HG02588 (cell line): ENCODE measurements around the gene RP9.
A peak's percentile ranks its signal among the peaks of the same experiment; 100 is the strongest.
"Not testable (repeated sequence)": the region's sequence is repeated elsewhere in the genome, so short reads cannot be mapped to it uniquely, and the experiment has no call there.

ENCODE experiments used
- ATAC-seq: cut with Tn5 transposase; IDR thresholded peaks from one replicate; pipeline ENCODE4 v1.9.1; 2021; ENCODE audit warnings: mild to moderate bottlenecking, moderate library complexity; ENCODE audit not compliant: unreplicated experiment

Gene RP9

DNA sequence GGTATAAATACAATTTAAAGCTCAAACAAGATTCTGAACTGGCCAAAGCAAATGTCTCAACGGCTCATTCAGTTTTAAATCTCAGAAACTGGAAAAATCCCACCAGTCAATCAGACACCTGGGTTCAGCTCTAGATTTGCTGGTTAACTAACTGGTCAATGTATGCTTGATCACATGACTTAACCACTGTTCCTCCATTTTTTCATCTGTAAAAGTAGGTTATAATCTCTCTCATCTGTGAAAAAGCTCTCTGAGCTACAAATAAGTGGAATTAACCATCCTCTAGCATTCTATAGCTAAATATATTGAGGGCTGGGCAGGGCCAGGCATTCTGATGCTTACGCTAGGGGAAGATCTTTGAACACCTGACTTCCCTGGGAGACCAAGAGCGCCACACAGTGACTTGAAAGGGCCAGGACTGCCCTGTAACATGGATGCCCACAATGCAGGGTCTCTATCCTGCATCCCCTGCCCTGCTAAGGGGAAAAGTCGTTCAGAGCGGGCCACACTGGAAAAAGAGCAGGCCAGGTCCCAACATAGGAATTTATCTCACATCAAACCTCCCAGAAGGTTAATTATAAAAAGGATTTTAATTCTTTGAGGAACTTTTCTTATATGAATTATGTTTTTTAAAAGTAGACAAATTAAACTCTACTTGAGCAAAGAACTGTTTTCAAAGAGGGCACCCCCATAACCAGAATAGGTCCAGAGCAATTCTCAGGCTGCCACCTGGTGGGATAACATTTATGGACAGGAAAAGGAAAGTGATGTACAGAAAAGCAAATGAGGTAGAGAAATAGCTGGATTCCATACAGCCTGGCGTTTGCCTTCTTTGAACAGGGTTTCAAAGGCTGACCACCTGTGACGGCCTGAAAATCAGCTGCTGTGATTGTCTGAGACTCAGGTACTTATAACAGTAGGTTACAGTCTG lies 1.8 kb downstream of the RP9 start:
- peak; percentile 39 for ATAC-seq

DNA sequence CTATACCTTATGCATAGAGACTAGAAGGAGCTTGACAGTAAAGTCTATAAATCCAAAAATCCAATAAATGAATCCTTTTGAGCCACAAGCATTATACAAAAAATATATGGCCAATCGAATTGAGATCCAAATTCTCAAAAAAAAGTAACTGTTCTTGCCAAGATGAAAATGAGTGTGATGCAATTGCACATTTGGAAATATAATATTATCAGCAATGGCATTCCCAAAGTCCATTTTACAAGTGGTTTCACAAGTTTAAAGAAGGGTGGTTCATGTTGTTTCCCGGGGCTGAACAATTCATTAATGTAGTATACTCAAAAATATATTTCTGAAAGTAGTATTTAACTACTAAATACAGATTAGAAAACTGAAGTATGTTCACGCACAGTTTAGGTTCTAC lies 7.3 kb downstream of the RP9 start:
- ATAC-seq, result no peak

DNA sequence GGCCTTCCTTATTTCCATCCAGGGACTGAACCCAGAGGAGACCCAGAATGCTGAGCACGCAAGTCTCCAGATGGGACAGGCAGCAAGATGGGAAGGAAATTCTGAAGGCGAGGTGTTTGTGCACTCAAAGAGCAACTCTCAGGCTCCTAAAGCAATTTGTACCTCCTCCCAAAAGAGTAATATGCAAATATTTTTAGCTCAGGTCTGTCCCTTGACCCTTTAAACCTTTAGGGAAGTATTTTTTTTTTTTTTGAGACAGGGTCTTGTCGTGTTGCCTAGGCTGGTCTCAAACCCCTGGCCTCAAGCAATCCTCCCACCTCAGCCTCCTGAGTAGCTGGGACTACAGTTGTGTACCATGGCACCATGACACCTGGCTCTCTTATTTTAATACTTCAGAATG lies 8.4 kb downstream of the RP9 start:
- ATAC-seq, result no peak

DNA sequence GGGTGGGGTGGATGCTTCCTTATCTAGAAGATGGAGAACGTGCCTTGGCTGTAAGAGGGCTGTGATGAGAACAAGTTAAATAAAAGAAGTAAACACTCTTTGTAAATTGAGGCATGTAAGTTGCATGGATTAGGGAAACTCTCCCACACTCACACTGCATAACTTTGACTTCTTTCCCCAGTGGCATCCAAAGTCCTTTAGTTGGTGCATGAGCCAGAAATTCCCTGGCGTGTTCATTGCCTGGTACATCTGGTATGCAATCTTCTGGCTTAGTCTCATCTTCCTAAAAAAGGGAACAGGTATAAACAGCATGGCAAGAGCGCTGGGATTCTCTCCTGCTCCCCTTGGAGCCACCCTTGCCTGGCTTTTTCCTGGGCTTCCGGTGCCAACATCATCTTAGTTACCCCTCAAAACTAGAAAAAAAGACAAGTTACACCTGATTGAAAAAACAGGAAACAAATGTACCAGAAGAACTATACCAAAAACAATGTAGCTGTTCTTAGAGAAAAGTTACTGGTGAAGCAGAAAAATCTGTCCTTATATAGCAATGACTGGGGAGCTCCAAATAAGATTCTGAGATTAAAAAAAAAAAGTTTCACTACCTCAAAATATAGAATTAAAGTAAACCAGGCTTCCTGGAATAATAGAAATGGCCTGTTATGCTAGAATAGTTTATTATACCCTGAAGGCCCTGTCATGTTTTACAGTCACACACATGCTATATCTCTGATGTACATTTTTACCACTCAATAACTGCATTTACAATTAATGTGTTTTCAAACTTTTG lies 9.9 kb downstream of the RP9 start:
- no peak for ATAC-seq

DNA sequence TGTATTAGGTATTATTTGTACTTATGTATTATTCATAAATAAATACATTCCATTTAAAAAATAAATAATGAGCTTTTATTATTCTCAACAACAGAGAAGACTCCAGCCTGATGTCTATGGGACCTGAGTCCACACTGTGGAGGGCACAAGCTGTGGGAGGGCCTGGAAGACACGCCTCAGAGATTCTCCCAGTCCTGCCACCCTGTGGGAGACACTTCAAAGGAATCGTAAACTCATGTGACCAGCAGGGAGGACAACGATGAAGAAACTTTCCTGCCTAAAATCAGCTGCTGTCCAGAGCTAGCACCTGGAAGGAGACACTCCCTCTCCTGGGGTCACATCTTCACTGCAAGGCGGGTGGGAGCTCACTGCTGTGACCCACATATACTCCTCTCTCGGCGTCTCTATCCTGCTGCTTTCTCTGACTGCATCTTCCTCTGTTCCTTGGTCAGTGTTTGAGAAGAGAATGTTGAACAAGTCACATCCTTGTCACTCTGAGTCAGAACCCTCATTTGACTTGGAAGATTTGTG lies 14.4 kb downstream of the RP9 start:
- not testable (repeated sequence) for ATAC-seq

DNA sequence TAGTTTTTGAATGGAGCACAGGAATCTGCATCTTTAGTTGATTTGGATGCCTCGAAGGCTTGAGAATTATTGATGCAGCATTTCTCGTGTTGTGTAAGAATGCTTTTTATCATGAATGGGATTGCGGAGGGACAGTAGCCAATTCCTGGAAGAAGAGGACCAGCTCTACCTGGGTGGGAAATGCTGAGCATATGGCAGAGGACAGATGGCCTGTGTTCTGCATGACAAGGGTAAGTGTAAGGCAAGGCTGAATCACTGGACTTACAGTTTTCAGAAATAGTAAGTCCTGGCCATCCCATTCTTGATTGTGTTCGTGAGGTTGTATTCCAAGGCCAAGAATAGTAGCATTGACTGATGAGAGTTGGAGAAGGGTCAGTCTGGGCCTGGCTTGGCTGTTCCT lies 15.9 kb downstream of the RP9 start:
- no peak for ATAC-seq

DNA sequence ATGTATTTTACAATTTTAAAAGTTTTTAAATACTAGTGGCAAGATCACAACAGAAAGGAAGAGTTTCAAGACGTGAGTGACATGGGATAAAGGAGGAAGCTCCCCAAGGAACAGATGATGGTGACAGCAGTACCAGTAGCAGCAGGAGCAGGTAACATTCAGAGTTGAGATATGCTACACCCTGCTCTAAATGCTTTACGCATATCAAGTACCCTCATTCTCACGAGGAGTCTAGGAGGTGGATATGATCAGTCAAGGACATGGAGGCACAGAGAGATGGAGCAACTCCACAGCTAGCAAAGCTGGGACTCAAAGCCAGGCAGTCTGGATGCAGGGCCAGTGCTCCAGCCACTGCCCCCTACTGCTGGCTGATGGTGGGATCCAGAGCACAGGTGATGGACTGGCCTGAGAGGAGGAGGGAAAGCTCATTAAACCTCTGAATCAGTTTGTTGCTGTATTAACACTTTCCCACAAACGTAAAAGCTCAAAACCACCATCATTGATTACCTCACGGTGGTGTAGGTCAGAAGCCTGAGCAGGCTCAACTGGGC lies 17.5 kb downstream of the RP9 start:
- no peak for ATAC-seq

DNA sequence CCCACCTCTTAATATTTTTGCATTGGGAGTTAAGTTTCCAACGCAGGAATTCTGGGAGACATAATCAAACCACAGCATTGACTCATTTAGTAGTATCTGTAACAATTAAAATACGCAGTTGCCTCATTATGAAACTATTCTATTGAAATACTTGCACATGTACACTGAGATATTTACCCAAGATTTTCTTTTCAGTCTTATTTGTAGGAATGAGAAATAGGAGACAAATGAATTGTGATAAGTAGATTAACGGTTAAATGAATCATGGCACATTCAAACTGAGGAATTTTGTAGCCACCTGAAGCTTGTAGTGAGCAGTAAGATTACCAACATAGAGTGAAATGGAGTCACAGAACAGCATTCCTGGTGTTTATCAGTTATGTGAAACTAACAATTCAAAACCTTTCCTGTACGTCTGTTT lies 18.1 kb downstream of the RP9 start:
- no peak for ATAC-seq

DNA sequence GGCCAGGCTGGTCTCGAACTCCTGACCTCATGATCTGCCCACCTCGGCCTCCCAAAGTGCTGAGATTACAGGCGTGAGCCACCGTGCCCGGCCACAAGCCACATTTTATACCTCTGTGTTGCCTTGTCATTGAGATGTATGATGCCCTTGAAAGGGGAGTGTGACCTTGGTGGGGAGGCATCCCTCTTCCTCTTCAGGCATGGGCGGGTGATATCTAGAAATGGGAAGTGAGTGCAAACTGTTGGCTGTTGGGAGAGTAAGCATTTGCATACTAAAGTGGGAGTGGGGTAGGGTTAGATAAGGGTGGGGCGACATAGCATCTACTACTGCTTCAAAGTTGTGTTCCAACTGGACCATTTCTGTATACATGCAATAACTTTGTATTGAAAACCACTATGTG lies 20.1 kb downstream of the RP9 start:
- ATAC-seq, result no peak

DNA sequence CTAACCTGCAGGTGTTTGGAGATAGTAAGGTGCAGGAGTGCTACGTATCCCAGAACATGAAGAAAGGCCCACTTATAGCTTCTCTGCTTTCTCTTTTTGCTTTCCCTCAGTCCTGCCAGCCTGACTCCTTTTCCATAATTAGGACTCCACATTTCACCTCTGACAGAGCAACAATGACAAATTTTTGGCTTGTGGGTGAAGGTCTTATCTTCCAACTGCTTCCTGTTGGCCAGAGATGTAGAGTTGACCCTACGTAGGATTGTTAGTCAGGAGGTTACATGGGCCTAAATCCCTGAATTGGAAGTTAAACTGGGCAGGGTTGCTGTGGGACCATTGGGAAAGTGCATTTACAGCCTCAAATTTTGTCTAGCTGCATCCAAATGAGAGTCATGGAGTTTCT lies 21.3 kb downstream of the RP9 start:
- no peak for ATAC-seq

DNA sequence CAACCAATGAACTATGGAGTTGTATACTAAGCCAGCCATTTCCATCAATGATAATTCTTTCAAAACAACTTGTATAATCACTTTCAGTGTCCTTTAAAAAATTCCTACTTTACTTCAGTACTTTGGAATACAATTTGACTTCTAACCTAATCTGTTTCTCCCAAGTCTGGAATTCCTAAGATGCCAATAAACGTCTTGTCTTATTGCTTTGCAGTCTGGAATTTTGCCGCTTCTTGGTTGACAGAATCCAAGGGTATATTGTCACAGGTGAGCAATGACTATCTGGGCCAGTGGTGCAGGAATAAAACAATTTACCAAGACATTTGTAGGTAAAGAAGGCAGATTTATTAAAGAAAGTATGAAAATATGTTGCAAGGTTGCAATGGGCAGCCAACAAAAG lies 21.8 kb downstream of the RP9 start:
- no peak for ATAC-seq

DNA sequence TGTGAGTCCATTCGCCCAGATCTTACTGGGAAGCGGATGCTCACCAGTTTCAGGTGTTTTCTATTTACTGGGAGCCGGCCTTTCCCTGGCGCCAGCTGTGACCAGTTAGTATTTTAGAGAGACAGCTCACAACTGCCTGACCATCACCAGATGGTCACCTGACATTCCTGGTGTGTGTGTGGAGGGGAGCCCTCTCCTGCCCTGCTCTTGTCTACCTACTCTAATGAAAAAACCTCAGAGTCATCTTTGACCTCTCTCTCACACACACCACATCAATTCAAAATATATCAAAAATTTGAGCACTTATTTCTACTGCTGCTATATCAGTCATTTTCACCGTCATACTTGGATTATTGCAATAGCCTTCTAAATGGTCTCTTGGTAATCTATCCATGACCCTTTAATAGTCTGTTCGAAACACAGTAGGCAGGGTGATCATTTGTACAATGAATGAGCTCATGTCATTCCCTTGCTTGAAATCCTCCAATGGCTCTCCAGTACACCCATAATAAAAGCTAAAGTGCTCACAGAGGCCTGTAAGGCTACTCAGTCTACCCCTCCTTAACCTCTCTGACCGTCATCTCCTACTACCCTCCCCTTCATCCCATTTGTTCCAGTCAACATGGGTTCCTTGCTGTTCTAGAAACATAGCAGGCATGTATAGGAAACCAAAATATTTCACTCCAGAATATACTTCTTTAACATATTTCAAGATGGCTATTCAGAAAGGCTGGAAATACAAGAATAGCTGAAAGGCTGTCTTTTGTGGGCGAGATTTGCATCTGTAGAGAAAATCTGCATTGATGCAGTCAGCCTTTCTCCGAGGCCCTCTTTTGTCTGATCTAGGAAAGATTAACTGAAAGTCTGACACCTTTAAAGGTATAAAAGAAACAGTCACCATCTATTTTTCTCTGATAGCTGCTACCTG lies 29.2 kb downstream of the RP9 start:
- ATAC-seq, result no peak

DNA sequence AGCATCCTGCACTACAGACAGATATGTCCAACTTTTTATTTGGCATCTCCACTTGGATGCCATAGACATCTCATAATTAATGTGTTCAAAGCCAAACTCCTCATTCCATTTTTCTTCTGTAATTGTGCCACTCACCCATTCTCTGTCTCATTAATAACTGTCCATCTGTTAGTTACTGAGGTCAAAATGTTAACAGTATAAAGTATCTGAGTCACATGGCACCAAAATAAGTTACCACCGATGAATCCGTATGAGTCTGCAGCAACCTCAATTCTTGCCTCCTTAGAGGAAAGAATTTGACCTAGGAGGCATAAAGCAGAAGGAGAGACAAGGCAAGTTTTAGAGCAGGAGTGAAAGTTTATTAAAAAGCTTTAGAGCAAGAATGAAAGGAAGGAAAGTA lies 30.1 kb downstream of the RP9 start:
- ATAC-seq, result no peak

DNA sequence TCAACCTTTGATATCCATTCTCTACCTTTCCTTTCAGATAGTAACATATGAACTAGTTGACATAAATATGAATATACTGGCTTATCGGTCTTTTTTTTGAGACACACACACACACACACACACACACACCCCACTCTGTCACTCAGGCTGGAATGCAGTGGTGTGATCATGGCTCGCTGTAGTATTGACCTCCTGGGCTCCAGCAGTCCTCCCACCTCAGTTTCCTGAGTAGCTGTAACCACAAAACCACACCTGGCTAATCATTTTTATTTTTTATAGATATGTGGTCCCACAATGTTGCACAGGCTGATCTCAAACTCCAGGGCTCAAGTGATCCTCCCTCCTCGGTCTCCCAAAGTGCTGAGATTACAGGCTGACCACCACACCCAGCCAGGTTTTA lies 32.5 kb downstream of the RP9 start:
- no peak for ATAC-seq

DNA sequence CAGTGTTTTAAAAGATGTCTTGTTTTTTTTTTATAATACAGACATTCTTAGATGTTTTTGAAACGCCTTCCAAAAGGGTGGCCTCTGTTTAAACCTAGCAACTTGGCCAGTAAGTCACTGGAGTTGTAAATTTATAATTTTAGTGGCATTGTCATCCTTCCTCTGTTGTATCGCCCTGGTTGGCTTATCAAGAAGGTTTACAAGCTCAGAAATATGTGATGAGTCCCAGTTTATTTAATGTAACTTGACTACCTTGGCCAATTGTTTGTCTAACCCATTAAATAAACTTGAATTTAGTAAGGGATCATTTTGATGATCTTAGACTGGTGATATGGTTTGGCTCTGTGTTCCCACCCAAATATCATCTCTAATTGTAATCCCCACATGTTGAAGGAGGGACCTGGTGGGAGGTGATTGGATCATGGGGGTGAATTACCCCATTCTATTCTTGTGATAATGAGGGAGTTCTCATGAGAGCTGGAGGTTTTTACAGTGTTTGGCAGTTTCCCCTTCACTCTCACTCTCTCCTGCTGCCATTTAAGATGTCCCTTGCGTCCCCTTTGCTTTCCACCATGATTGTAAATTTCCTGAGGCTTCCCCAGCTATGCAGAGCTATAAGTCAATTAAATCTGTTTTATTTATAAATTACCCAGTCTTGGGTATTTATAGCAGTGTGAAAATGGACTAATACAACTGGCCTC lies 33.2 kb downstream of the RP9 start:
- no peak for ATAC-seq

DNA sequence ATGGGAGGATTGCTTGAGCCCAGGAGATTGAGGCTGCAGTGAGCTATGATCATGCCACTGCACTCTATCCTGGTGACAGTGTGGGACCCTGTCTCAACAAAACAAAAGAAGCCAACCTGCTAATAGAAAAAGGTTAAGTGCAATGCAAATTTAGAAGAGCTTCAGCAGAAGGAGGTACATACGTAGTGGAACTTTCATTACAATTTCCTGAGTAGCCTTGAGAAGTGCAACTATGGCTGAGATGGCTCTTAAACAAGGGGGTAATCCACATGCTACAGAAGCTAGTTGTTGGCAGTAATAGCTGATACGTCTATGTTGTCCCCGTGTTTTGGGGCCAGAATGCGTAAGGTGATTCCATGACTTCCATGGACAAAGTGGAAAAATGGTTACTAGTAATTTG lies 36.0 kb downstream of the RP9 start:
- ATAC-seq, result no peak

DNA sequence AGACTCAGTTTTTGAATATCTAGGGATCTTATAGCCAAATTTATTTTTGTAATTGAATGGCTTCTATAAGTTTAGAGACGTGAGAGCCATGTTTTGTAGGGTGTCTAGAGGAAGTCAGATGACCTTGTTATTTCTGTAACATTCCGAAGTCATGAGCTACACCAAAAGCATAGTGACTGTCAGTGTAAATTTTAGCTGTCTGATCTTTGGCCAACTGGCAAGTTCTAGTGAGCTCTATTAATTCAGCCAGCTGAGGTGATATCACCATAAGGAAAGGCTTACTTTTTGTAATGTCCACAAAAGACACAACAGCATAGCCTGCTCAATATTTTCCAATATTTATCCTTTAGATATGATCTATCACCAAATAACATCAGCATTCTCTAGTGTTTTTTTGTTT lies 36.7 kb downstream of the RP9 start:
- ATAC-seq, result no peak

DNA sequence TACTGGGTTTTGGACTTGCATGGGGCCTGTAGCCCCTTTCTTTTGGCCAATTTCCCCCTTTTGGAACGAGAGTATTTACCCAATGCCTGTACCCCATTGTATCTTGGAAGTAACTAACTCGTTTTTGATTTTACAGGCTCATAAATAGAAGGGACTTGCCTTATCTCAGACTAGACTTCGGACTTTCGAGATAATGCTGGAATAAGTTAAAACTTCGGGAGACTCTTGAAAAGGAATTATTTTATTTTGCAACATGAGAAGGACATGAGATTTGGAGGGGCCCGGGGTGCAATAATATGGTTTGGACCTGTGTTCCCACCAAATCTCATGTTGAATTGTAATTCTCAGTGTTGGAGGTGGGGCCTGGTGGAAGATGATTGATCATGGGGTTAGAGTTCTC lies 38.4 kb downstream of the RP9 start:
- ATAC-seq, result no peak

DNA sequence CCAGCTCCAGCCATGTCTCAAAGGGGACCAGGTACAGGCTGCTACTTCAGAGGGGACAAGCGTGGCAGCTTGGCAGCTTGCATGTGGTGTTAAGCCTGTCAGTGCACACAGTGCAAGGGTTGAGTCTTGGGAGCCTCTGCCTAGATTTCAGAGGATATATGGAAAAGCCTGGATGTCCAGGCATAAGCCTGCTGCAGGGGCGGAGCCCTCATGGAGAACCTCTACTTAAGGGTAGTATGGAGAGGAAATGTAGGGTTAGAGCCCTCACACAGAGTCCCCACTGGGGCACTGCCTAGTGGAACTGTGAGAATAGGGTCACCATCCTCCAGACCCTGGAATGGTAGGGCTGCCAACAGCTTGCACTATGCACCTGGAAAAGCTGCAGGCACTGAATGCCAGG lies 38.9 kb downstream of the RP9 start:
- ATAC-seq, result no peak

DNA sequence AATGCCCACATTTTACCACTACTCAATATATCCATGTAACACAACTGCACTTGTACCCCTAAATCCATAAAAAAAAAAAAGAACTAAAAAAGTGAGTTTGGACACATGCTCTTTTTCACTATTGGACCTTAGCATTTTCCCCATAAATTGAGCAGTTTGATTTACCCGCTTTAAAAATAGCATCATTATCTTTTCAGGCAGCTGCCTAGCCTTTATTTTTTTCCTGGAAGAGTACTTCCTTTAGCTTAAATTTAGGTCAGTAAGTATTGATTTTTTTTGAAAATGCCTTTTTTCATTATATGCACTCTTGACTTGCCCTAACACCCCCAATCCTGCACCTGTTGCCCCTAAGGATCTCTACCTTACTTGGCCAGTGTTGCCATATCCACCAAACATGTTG lies 41.3 kb downstream of the RP9 start:
- ATAC-seq, result no peak
